Measurements from ENCODE around the gene KCNQ1OT1.

KCNQ1OT1 gene

GRCh38 chr11:2574043-2574552 lies 125.7 kb downstream of the KCNQ1OT1 start:
- DNase-seq (ENCODE audit: low read depth in 1 of 2, low spot score in 1 of 2), result no peak

GRCh38 chr11:2573240-2574042 lies 126.4 kb downstream of the KCNQ1OT1 start:
- no peak for DNase-seq (ENCODE audit: low read depth in 1 of 2, low spot score in 1 of 2)

- no peak for DNase-seq (ENCODE audit: low read depth in 1 of 2, low spot score in 1 of 2)
These were observed 127.1 kb downstream of the KCNQ1OT1 start for GRCh38 chr11:2572491-2573239.

GRCh38 chr11:2571598-2572281 lies 128.1 kb downstream of the KCNQ1OT1 start:
- no peak for DNase-seq (ENCODE audit: low read depth in 1 of 2, low spot score in 1 of 2)

GRCh38 chr11:2570841-2571597 lies 128.8 kb downstream of the KCNQ1OT1 start:
- no peak for DNase-seq (ENCODE audit: low read depth in 1 of 2, low spot score in 1 of 2)

- no peak for DNase-seq (ENCODE audit: low read depth in 1 of 2, low spot score in 1 of 2)
These were observed 129.5 kb downstream of the KCNQ1OT1 start for GRCh38 chr11:2570211-2570811.

GRCh38 chr11:2569731-2570210 lies 130.0 kb downstream of the KCNQ1OT1 start:
- no peak for DNase-seq (ENCODE audit: low read depth in 1 of 2, low spot score in 1 of 2)

- DNase-seq (ENCODE audit: low read depth in 1 of 2, low spot score in 1 of 2), result no peak
These were observed 130.5 kb downstream of the KCNQ1OT1 start for GRCh38 chr11:2569321-2569721.

- no peak for DNase-seq (ENCODE audit: low read depth in 1 of 2, low spot score in 1 of 2)
These were observed 132.6 kb downstream of the KCNQ1OT1 start for GRCh38 chr11:2567026-2567671.

GRCh38 chr11:2566223-2567025 lies 133.4 kb downstream of the KCNQ1OT1 start:
- no peak for DNase-seq (ENCODE audit: low read depth in 1 of 2, low spot score in 1 of 2)

- no peak for DNase-seq (ENCODE audit: low read depth in 1 of 2, low spot score in 1 of 2)
These were observed 134.2 kb downstream of the KCNQ1OT1 start for GRCh38 chr11:2565447-2566222.

GRCh38 chr11:2564588-2565425 lies 135.0 kb downstream of the KCNQ1OT1 start:
- DNase-seq (ENCODE audit: low read depth in 1 of 2, low spot score in 1 of 2), result no peak

- DNase-seq (ENCODE audit: low read depth in 1 of 2, low spot score in 1 of 2), result no peak
These were observed 135.7 kb downstream of the KCNQ1OT1 start for GRCh38 chr11:2564008-2564530.

GRCh38 chr11:2563213-2564007 lies 136.4 kb downstream of the KCNQ1OT1 start:
- no peak for DNase-seq (ENCODE audit: low read depth in 1 of 2, low spot score in 1 of 2)

GRCh38 chr11:2562890-2563212 lies 136.9 kb downstream of the KCNQ1OT1 start:
- DNase-seq (ENCODE audit: low read depth in 1 of 2, low spot score in 1 of 2), result no peak

Measured in stimulated activated CD4-positive, alpha-beta T cell treated with anti-CD3 and anti-CD28 coated beads, Interleukin-15, amount 100 ng/mL, for 1 hour (primary cell).